ENCODE data around the gene CDC42BPA.
A peak's percentile ranks its signal among the peaks of the same experiment; 100 is the strongest.
"Not testable (repeated sequence)": the region's sequence is repeated elsewhere in the genome, so short reads cannot be mapped to it uniquely, and the experiment has no call there.

The CDC42BPA gene

DNA sequence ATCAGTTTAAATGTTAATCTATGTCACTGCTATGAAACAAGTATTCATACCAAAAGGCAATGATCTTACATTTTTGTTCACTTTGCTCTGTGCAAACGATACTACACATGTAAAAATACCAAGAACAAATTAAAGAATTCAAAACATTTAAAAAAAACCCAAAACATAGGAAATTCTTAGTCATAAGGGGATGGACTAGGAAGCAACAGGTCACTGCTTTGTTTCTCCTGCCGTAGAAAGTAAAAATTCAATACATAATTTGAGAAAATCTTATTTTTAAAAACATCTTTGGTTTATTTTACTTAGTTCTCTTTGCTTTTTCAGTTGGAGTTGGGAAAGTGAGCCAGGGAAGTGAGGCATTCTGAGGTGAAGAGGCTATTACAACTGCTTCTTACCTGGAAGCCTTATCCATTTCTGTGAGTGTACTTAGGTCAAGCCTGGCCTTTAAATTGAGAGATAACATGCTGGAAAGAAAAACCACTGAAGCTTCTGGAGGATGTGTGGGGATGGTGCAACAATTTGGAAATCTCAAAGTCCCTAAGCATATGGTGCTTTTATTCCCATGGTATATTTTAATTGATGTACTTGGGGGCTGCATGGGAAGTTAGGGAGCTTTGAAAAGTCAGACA, 183.5 kb downstream of the CDC42BPA start:
- no peak for DNase-seq (ENCODE audit: low spot score)

DNA sequence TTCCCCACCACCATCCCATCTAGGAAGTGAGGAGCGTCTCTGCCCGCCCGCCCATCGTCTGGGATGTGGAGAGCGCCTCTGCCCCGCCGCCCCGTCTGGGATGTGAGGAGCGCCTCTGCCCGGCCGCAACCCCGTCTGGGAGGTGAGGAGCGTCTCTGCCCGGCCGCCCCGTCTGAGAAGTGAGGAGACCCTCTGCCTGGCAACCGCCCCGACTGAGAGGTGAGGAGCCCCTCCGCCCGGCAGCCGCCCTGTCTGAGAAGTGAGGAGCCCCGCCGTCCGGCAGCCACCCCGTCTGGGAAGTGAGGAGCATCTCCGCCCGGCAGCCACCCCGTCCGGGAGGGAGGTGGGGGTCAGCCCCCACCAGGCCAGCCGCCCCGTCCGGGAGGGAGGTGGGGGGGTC, 185.6 kb downstream of the CDC42BPA start:
- DNase-seq (ENCODE audit: low spot score): not testable (repeated sequence)

DNA sequence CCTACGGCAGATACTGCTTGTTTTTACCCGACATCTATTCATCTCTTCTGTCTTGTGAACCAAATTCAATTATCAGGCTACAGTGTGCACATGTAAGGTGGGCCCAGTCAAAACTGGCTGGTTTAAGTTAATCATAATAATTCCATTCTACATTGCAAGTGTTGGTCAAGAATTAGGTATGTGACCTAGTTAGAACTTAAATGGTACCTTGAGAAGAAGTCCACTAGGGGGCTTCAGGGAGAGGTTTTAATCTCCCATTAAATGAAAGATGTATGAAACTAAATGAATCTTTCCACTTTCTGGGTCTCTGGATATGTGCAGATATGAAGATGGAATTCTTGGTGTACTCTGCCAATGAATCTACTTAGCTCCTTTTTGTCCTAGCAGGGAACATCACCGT, 187.1 kb downstream of the CDC42BPA start:
- DNase-seq (ENCODE audit: low spot score): peak; percentile 4

DNA sequence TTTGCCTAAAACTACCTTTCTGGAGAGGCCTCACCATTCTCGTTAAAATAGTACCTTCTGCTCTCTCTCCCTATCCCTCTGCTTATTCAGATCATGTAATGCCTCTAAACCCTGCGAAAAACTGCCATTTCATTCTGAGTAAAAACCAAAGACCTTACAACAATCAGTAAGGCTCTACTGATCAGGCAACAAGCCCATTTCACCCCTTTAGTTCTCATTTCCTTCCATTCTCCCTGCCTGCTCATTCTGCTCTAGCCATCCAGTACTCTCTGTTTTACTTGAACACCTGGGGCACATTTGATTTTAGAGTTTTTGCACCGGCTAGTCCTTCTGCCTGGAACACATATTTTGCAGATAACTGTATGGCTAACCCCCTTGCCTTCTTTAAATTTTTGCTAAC, 190.4 kb downstream of the CDC42BPA start:
- DNase-seq (ENCODE audit: low spot score): no peak

GRCh38 chr1:227125929-227126545, 192.3 kb downstream of the CDC42BPA start:
- no peak for DNase-seq (ENCODE audit: low spot score)

GRCh38 chr1:227124473-227124872, 193.8 kb downstream of the CDC42BPA start:
- DNase-seq (ENCODE audit: low spot score): no peak

DNA sequence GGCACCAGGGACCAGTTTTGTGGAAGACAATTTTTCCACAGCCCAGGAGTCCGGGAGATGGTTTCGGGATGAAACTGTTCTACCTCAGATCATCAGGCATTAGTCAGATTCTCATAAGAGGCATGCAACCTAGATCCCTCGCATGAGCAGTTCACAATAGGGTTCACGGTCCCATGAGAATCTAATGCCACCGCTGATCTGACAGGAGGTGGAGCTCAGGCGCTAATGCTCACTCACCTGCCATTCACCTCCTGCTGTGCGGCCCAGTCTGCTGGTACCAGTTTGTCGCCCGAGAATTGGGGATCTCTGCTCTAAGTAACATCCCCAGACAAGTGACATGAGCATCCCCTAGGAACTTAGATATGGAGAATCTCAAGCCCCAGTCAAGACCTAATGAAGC, 197.5 kb downstream of the CDC42BPA start:
- no peak for DNase-seq (ENCODE audit: low spot score)

GRCh38 chr1:227112538-227112937, 205.8 kb downstream of the CDC42BPA start:
- no peak for DNase-seq (ENCODE audit: low spot score)

- no peak for DNase-seq (ENCODE audit: low spot score)
Observed at GRCh38 chr1:227111782-227112181, 206.5 kb downstream of the CDC42BPA start.

- not testable (repeated sequence) for DNase-seq (ENCODE audit: low spot score)
Observed at GRCh38 chr1:227105291-227105690, 213.0 kb downstream of the CDC42BPA start.

GRCh38 chr1:227102056-227102455, 216.2 kb downstream of the CDC42BPA start:
- DNase-seq (ENCODE audit: low spot score): no peak

DNA sequence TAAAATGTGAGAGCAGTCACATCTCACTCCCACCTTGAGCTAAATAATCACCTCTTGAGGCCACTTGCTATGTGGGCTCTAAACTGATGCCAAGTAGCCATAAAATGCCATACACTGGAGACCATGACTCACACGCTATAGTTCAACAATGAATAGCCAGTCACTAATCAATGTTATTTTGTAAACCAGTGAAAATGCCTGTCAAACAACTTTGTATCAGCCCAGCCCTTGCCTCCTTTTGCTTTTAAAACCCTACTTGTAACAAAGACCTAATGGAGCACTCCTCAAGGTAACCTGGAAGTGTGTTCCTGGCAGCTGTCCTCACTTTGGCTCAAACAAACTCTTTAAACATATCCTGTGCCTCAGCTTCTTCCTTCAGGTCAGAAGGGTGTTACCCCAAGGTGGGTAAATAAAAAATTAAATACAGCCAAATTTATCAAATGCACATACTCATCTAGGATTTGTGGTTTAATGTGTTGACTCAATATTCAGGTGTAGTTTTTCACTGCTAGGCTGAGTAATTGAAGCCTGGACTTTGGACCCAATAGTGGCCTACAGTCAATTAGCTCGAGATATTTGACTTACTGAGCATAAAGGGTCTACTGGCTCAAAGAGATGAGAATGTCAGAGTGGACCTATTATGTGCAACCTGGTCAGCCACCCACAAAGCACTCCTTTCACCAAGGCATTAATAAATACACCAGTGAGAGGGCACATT, 223.9 kb downstream of the CDC42BPA start:
- no peak for DNase-seq (ENCODE audit: low spot score)

- DNase-seq (ENCODE audit: low spot score): no peak
Observed at GRCh38 chr1:227093309-227093708, 225.0 kb downstream of the CDC42BPA start.

DNA sequence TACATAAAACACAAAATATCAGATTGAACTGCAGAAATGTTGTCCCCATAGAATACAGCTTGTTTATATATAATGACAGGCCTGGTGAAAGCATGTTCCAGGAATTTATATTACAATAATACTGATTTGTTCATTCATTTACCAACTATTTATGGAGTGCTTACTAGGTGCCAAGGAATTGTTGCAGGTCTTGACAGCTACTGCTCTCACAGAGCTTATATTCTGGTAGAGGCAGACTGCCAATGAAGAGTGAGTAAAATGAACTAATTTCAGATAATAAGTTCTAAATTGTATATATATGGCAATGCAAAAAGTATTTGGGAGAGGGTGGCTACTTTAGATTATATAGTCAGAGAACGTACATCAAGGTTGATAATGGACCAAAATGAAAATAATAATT, 226.2 kb downstream of the CDC42BPA start:
- DNase-seq (ENCODE audit: low spot score): no peak

DNA sequence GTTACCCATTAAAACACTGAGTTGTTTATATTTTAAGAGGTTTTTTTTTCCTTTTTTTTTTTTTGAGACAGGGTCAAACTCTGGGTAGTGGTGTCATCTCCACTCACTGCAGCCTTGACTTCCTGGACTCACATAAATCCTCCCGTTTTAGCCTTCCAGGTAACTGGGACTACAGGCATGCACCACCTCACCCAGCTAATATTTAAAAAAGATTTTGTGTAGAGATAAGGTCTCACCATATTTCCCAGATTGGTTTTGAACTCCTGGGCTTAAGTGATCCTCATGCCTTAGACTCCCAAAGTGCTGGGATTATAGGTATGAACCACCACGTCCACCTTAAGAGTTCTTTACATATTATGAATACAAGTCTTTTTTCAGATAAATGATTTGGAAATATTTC, 231.7 kb downstream of the CDC42BPA start:
- DNase-seq (ENCODE audit: low spot score): no peak

DNA sequence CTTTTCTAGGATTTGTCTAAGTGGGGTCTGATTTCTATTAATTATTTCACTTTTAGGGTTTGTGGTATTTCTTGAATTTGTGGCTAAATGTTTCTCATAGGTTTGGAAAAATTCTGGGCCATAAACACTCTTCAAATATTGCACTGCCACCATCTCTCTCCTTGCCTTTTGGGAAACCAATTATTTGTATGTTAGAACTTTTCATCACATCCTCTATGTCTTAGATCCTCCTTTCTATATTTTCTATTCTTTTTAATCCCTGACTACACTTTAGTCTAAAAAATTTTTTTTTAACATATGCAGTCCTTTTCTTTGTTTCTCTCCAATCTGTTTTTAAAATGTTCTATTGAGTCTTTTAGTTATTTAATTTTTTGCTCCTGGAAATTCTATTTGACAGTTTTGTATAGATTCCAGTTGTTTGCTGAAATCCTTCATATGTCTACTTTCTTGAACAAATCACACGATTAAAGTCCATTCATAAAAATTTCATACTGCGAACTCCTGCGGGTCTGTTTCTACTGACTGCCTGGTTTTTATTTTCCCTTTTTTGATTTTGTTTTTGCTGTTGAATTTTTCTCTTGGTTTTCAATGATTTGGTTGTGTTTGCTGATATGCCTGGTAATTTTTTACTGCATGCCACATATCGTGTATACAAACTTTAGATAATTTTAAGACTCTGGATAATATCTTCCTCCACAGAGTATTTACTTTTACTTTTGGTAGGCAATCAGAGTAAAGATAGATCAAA, 235.1 kb downstream of the CDC42BPA start:
- no peak for DNase-seq (ENCODE audit: low spot score)

DNA sequence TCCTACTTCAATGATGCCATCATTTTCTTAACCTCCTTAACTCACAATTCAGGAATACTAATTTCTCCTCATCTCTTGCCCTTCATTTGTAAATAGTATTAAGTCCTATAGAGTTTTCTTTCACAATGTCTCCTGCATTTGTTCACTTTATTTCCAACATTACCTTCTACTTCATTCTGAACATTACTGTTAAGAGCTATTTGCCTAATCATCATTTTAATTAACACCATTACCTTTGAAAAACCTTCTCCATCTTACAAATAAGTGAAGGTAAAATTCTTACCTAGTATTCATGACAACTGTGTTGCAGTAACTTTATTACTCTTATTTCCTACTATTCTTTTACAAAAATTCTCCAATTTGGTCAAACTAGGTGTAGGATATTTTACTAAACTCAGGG, 240.5 kb downstream of the CDC42BPA start:
- no peak for DNase-seq (ENCODE audit: low spot score)

GRCh38 chr1:227073786-227074185, 244.5 kb downstream of the CDC42BPA start:
- no peak for DNase-seq (ENCODE audit: low spot score)

- DNase-seq (ENCODE audit: low spot score): no peak
Observed at GRCh38 chr1:227072991-227073390, 245.3 kb downstream of the CDC42BPA start.

- no peak for DNase-seq (ENCODE audit: low spot score)
Observed at GRCh38 chr1:227071895-227072587, 246.3 kb downstream of the CDC42BPA start.

GRCh38 chr1:227070638-227071285, 247.5 kb downstream of the CDC42BPA start:
- no peak for DNase-seq (ENCODE audit: low spot score)
